SHP77 treated with DMSO at 0.1 percent for 48 hours (cell line): ENCODE data around the gene RAPGEF5.
A peak's percentile ranks its signal among the peaks of the same experiment; 100 is the strongest.

Source experiments
- DNase-seq: peaks from one replicate; lab custom pipeline; 2025; lab: John Stamatoyannopoulos, UW

Gene RAPGEF5

GRCh38 chr7:22346383-22347107 lies 10.4 kb downstream of the RAPGEF5 start:
- peak; percentile 26 for DNase-seq

- no peak for DNase-seq
Observed at GRCh38 chr7:22344655-22345054, 12.3 kb downstream of the RAPGEF5 start.

GRCh38 chr7:22343612-22344011 lies 13.3 kb downstream of the RAPGEF5 start:
- DNase-seq = no peak

- no peak for DNase-seq
Observed at GRCh38 chr7:22343071-22343470, 13.9 kb downstream of the RAPGEF5 start.

GRCh38 chr7:22339725-22340390 lies 17.1 kb downstream of the RAPGEF5 start:
- DNase-seq = no peak

- DNase-seq = no peak
Observed at GRCh38 chr7:22338877-22339276, 18.1 kb downstream of the RAPGEF5 start.

GRCh38 chr7:22338411-22338810 lies 18.5 kb downstream of the RAPGEF5 start:
- DNase-seq = no peak

- no peak for DNase-seq
Observed at GRCh38 chr7:22333680-22334141, 23.2 kb downstream of the RAPGEF5 start.

GRCh38 chr7:22332461-22332870 lies 24.5 kb downstream of the RAPGEF5 start:
- DNase-seq = peak; percentile 19

- no peak for DNase-seq
Observed at GRCh38 chr7:22331704-22332103, 25.2 kb downstream of the RAPGEF5 start.

- no peak for DNase-seq
Observed at GRCh38 chr7:22330903-22331302, 26.1 kb downstream of the RAPGEF5 start.

- peak; percentile 19 for DNase-seq
Observed at GRCh38 chr7:22329816-22330524, 27.0 kb downstream of the RAPGEF5 start.

- no peak for DNase-seq
Observed at GRCh38 chr7:22326181-22326580, 30.8 kb downstream of the RAPGEF5 start.

- no peak for DNase-seq
Observed at GRCh38 chr7:22325671-22326070, 31.3 kb downstream of the RAPGEF5 start.

GRCh38 chr7:22323714-22324113 lies 33.2 kb downstream of the RAPGEF5 start:
- no peak for DNase-seq

- no peak for DNase-seq
Observed at GRCh38 chr7:22320416-22320815, 36.5 kb downstream of the RAPGEF5 start.

GRCh38 chr7:22319424-22320403 lies 37.2 kb downstream of the RAPGEF5 start:
- DNase-seq = no peak

- no peak for DNase-seq
Observed at GRCh38 chr7:22318376-22318775, 38.6 kb downstream of the RAPGEF5 start.

GRCh38 chr7:22317632-22318031 lies 39.3 kb downstream of the RAPGEF5 start:
- no peak for DNase-seq

GRCh38 chr7:22316914-22317313 lies 40.0 kb downstream of the RAPGEF5 start:
- DNase-seq = no peak

- no peak for DNase-seq
Observed at GRCh38 chr7:22307816-22308215, 49.1 kb downstream of the RAPGEF5 start.

GRCh38 chr7:22305706-22306105 lies 51.2 kb downstream of the RAPGEF5 start:
- no peak for DNase-seq
